Gastroesophageal sphincter (tissue), 4 donors: ENCODE measurements around the gene IRGQ. TPM values are rescaled to one million over a fixed set of nuclear protein-coding genes. Genes with fewer than 3 reads are reported as not detected.

Source experiments
- ATAC-seq: fragments of 150-250 bp; one replicate; pipeline ENCODE4 v1.9.1; 2016; ENCODE audit warnings: mild to moderate bottlenecking, moderate library complexity
- H3K27ac ChIP-seq, 4 donors: fragments of 200-600 bp; sonication (generic) in 3 of 4; 1 replicate in 3 of 4; 2 replicates in 1 of 4; pipeline ENCODE4 v1.5.1; 2016 to 2019
- H3K27me3 ChIP-seq: fragments of 200-600 bp; sonication (generic); one replicate; pipeline ENCODE4 v1.5.1; 2019
- H3K36me3 ChIP-seq, 2 donors: fragments of 200-600 bp; sonication (generic); one replicate each; pipeline ENCODE4 v1.5.1; 2019; ENCODE audit warnings: control low read depth in 1 of 2
- H3K4me1 ChIP-seq, 3 donors: fragments of 200-600 bp; sonication (generic); 1 replicate in 2 of 3; 2 replicates in 1 of 3; pipeline ENCODE4 v1.5.1; 2016 to 2019; ENCODE audit warnings: control low read depth in 2 of 3
- H3K4me3 ChIP-seq, 2 donors: fragments of 200-600 bp; sonication (generic); one replicate each; pipeline ENCODE4 v1.5.1; 2019; ENCODE audit warnings: mild to moderate bottlenecking in 1 of 2, moderate library complexity in 1 of 2
- H3K9me3 ChIP-seq, 3 donors: fragments of 200-600 bp; sonication (generic); one replicate each; pipeline ENCODE4 v1.5.1; 2017 to 2019; ENCODE audit warnings: control low read depth in 2 of 3
- CTCF ChIP-seq, 4 experiments: fragments of 200-600 bp in 2 of 4; fragments of 450-650 bp in 2 of 4; sonication (generic) in 1 of 4; IDR thresholded peaks; one replicate each; pipeline ENCODE4 v1.5.1; 2017 to 2019; ENCODE audit warnings: antibody characterized with exemption in 4 of 4, mild to moderate bottlenecking in 2 of 4, moderate library complexity in 2 of 4
- EP300 ChIP-seq: sonication (generic); formaldehyde crosslinking; IDR thresholded peaks from one replicate; pipeline ENCODE4 v1.6.1; 2017; ENCODE audit warnings: antibody characterized with exemption, mild to moderate bottlenecking
- POLR2A ChIP-seq, 2 donors: fragments of 450-650 bp; IDR thresholded peaks; one replicate each; pipeline ENCODE4 v1.6.1; 2017; ENCODE audit warnings: antibody characterized with exemption in 2 of 2, mild to moderate bottlenecking in 2 of 2, moderate library complexity in 1 of 2
- POLR2AphosphoS5 ChIP-seq: sonication (generic); formaldehyde crosslinking; IDR thresholded peaks from one replicate; pipeline ENCODE4 v1.6.1; 2017; ENCODE audit warnings: antibody characterized with exemption
- WGBS, 2 donors: methylation state at CpG; one replicate each; pipeline ENCODE4 v1.1.5; 2018; ENCODE audit warnings: low coverage in 1 of 2; 5-methylcytosine and 5-hydroxymethylcytosine counted together
- total RNA-seq, 4 donors: library from RNA; depleted of rRNA; stranded (reverse); fragments of >200 nt; gene quantifications; one replicate each; pipeline ENCODE4 v1.1.0, GENCODE V29; 2016

The IRGQ gene
- total RNA-seq, 4 donors from 2014 or later = 25.5 to 38.5 (median 27.8) TPM

GRCh38 chr19:43584484-43584883 lies 11.4 kb downstream of the IRGQ start:
- no peaks in the 10 kb centered on the region for H3K9me3 ChIP-seq
- no peak overlapping the region for H3K4me3 ChIP-seq
- 100% methylated on average over 1 of the region's 1 CpG; no CpG with 5 or more reads in 1 of the 2 donors for WGBS, 2 donors
- H3K27ac ChIP-seq = no peak overlapping the region
- TF ChIP-seq EP300 (no peak), POLR2AphosphoS5 (no peak), POLR2A (IDR thresholded peaks at IDR 0.05) (no peak), CTCF (IDR thresholded peaks at IDR 0.05) (no peak)
- H3K27me3 ChIP-seq = no peaks in the 10 kb centered on the region
- ATAC-seq = no peak
- H3K36me3 ChIP-seq = peaks cover 0 to 33% of the 10 kb centered on the region in 2 donors
- H3K4me1 ChIP-seq = peaks cover 0 to 28% (median 6%) of the 10 kb centered on the region in 3 donors

- Histone ChIP-seq H3K27ac (no peak overlapping the region), H3K9me3 (no peaks in the 10 kb centered on the region), H3K4me3 (no peak overlapping the region), H3K36me3 (peaks cover 0 to 17% of the 10 kb centered on the region in 2 donors), H3K4me1 (peaks cover 0 to 28% (median 6%) of the 10 kb centered on the region in 3 donors), H3K27me3 (no peaks in the 10 kb centered on the region)
- WGBS, 2 donors = 77 to 100% methylated on average over 1 of the region's 2 CpGs
- no peak for ATAC-seq
- no peak for TF ChIP-seq POLR2AphosphoS5
- no peak for TF ChIP-seq POLR2A (IDR thresholded peaks at IDR 0.05)
- no peak for TF ChIP-seq CTCF (IDR thresholded peaks at IDR 0.05)
- TF ChIP-seq EP300 = no peak
Observed at GRCh38 chr19:43582495-43582894, 13.4 kb downstream of the IRGQ start.

GRCh38 chr19:43581467-43581866 lies 14.5 kb downstream of the IRGQ start:
- H3K27ac ChIP-seq = peak overlapping the region in 3 of 4 donors; percentile 64 to 81 (median 75)
- H3K36me3 ChIP-seq = peaks cover 0 to 10% of the 10 kb centered on the region in 2 donors
- WGBS, 2 donors = 43 to 60% methylated on average over 1 to 4 of the region's 7 CpGs
- no peaks in the 10 kb centered on the region for H3K9me3 ChIP-seq
- H3K4me3 ChIP-seq = peak overlapping the region in 1 of 2 donors; percentile 54
- TF ChIP-seq POLR2A (IDR thresholded peaks at IDR 0.05) (no peak), EP300 (no peak), POLR2AphosphoS5 (no peak), CTCF (IDR thresholded peaks at IDR 0.05) (no peak)
- no peaks in the 10 kb centered on the region for H3K27me3 ChIP-seq
- peaks cover 0 to 28% (median 6%) of the 10 kb centered on the region in 3 donors for H3K4me1 ChIP-seq
- ATAC-seq = no peak

GRCh38 chr19:43578787-43579186 lies 17.1 kb downstream of the IRGQ start:
- H3K9me3 ChIP-seq = no peaks in the 10 kb centered on the region
- no peak overlapping the region for H3K27ac ChIP-seq
- peaks cover 0 to under 1% of the 10 kb centered on the region in 2 donors for H3K36me3 ChIP-seq
- WGBS, 2 donors = 74 to 85% methylated on average over 3 of the region's 3 CpGs
- no peaks in the 10 kb centered on the region for H3K27me3 ChIP-seq
- peaks cover 0 to 49% (median 10%) of the 10 kb centered on the region in 3 donors for H3K4me1 ChIP-seq
- no peak for ATAC-seq
- TF ChIP-seq POLR2A (IDR thresholded peaks at IDR 0.05) = no peak
- no peak for TF ChIP-seq EP300
- TF ChIP-seq POLR2AphosphoS5 = no peak
- no peak overlapping the region for H3K4me3 ChIP-seq

GRCh38 chr19:43575955-43576878 lies 19.7 kb downstream of the IRGQ start:
- H3K4me1 ChIP-seq = peaks cover 0 to 53% (median 6%) of the 10 kb centered on the region in 3 donors
- peaks cover 0 to 23% of the 10 kb centered on the region in 2 donors for H3K36me3 ChIP-seq
- ATAC-seq = peak; percentile 1
- peak overlapping the region; percentile 83 to 99 for H3K4me3 ChIP-seq
- TF ChIP-seq CTCF (IDR thresholded peaks at IDR 0.05) = no peak
- TF ChIP-seq POLR2A (IDR thresholded peaks at IDR 0.05) = no peak
- TF ChIP-seq EP300 = no peak
- TF ChIP-seq POLR2AphosphoS5 = no peak
- H3K27me3 ChIP-seq = no peaks in the 10 kb centered on the region
- peak overlapping the region; percentile 80 to 88 (median 84) for H3K27ac ChIP-seq
- WGBS, 2 donors = 59 to 76% methylated on average over 15 to 28 of the region's 37 CpGs
- H3K9me3 ChIP-seq = no peaks in the 10 kb centered on the region
